Forelimb muscle (tissue), 1 donor: ENCODE results near the gene PIEZO2. TPM values are rescaled to one million over a fixed set of nuclear protein-coding genes. Genes with fewer than 3 reads are reported as not detected.

ENCODE experiments used
- DNase-seq: peaks from one replicate; pipeline ENCODE4 v3.0.0-alpha.2; 2013; ENCODE audit warnings: low read depth
- polyA plus RNA-seq: library from polyadenylated mRNA; unstranded; fragments of 120-200 nt; gene quantifications from one replicate; pipeline ENCODE4 v1.2.1, GENCODE V29; 2013; ENCODE audit not compliant: insufficient read length

The PIEZO2 gene
- polyA plus RNA-seq, 1 donor = 31.0 TPM

- no peak for DNase-seq
Measured at GRCh38 chr18:11064727-11065460, 84.5 kb downstream of the PIEZO2 start.

- DNase-seq = no peak
Measured at GRCh38 chr18:11064106-11064505, 85.3 kb downstream of the PIEZO2 start.

DNA sequence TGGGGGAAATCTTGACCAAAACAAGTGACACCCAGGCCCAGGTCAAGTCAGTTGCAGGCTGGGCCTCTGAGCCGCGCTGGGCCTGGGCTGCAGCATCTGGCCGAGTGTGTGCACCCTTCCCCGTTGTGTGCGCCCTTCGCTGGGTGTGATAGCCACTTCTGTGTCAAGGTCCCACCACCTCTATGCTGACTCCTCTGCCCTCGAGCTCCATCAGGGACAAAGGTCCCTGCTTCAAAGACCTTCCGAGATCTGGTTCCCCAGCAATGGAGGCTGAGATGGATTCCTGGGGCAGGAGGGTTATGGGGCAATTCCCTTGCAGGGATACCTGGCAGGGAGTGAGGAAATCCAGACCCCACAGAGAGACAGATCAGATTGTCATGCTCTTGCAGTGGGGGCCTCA, 93.6 kb downstream of the PIEZO2 start:
- DNase-seq = no peak

DNA sequence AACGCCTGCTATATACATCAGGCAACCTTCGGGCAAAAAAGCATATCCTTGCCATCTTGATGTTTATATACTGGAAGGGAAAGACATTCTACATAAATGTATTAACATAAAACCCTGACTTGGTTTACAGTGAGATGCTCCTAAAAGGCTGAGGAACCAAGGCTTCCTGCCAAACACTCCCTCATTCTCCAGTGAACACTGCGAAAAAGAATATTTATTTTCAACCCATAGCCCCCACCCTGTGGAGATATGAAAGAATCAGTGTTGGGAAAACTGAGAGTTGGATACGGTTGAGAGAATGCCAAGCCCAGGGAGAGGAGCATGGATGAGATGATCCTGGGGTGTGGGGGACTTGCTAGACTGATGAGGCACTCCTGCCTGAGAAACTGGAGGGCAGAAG, 94.9 kb downstream of the PIEZO2 start:
- no peak for DNase-seq

GRCh38 chr18:11053293-11053692, 96.1 kb downstream of the PIEZO2 start:
- DNase-seq = no peak

DNA sequence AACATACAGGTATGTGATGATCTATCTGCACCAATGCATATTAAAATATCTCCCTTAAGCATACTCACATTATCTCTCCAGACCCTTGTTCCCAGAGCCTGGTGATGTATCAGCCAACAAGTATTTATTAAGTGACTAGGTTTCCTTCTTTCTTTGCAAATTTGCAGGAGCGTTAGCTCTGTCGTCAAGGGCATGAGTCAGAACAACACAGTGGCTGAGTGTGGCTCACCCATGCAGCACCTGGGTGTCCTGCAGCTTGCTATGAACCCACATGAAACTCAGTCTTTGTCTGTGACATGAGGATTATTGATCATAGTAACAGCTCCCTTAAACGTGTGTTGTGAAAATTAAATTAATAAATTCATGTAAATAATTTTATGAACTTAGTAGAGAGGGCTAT, 96.6 kb downstream of the PIEZO2 start:
- no peak for DNase-seq

- DNase-seq = no peak
Measured at GRCh38 chr18:11051462-11051861, 97.9 kb downstream of the PIEZO2 start.

DNA sequence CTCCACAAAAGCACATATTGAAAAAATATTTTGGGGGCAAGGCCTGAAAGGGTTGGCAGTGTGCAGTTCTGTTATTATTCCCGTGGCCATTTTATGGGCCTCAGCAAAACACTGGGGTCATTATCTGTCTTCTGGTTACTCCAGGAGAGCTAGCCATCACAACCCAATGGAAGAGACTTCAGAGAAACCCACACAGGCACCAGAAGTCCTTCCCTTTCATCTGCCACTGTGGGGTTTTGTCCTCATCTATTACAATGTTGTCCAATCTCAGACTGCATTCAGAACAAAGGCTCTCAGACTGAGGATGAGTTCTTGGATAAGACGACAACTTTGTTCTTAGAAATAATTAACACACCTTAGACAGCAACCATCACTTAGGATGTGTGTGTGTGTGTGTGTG, 98.4 kb downstream of the PIEZO2 start:
- no peak for DNase-seq

GRCh38 chr18:11047817-11048216, 101.6 kb downstream of the PIEZO2 start:
- no peak for DNase-seq

GRCh38 chr18:11047156-11047555, 102.2 kb downstream of the PIEZO2 start:
- no peak for DNase-seq

- peak; percentile 56 for DNase-seq
Measured at GRCh38 chr18:11046140-11046539, 103.2 kb downstream of the PIEZO2 start.

- no peak for DNase-seq
Measured at GRCh38 chr18:11043694-11044093, 105.7 kb downstream of the PIEZO2 start.

DNA sequence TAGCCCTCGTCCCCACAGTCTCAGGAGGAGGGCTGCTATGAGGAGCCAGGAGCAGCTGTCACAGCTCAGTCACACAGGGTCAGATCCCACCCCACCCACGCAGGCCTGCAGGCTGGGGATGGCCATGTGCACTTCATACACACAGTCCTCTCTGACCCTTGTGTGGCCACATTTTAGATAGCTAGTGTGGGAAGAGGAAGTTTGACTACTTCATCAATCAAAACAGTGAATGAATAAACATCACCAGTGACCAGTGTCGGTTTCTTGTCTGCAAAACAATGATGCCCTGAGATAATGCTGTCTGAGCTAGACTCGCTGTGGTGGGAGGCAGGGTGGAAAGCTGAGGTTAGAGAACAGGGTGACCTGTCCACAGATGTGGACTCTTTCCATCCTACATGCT, 107.1 kb downstream of the PIEZO2 start:
- no peak for DNase-seq

- no peak for DNase-seq
Measured at GRCh38 chr18:11040823-11041656, 108.3 kb downstream of the PIEZO2 start.

DNA sequence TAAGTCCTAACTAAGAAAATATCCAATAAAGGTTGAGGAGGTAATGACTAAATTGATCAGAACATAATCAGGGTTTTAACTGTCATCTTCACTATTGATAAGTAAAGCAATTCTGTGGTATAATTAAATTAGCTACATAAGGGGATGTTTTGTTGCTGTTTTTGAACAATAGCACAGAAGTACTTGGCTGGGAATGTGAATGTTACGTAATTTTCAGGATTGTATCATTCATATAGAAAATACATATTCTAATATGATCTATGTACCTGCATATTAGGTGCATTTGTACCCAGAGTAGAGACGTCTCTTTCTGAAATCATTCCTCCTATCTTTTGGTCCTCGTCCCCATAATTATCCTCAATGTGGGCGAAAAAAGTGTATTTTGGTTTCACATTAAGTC, 109.0 kb downstream of the PIEZO2 start:
- no peak for DNase-seq

GRCh38 chr18:11037533-11038240, 111.7 kb downstream of the PIEZO2 start:
- no peak for DNase-seq

DNA sequence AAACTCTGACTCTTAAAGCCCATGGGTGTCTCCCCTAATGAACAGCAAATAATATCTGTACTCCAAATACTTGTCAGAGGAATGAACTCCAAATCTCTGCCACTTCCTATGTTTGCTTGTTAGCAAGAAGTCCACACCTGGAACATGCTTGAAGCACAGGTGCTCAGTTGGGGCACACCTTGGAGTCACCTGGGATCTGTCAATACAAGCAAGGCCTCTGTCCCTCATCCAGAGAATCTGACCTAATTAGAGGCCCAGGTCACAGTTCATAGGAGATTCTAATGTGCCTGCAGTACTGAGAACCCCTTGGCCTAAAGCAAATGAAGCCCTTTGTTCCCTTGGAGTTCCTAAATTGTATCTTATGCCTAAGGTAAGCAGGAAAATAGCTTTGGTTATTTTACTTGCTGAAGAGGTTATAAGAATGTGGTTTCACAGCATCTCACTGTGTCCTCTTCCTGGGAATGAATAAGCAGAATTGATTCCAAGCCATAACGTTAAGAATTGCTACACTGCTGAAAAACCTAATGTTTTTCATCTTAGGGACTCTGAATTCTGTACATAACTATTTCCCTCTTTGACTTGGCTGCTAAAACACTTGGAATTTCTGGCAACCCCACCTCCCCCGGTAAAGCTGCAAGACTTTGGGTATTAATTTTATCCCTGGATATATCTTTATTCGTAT, 113.4 kb downstream of the PIEZO2 start:
- DNase-seq = no peak

DNA sequence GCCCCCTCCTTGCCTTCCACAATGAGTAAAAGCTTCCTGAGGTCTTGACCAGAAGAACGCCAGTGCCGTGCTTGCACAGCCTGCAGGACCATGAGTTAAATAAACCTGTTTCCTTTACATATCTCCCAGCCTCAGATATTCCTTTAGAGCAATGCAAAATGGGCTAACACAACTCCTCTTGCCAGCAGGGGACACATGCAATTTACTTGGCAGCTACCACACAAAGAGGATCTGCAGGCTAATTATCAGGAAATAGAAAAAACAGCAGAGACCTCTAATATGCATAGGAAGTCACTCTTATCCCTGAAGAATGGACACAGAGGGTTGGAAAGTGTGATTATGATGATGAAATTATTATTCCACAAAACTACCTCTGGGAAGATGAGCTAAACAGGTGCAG, 114.0 kb downstream of the PIEZO2 start:
- no peak for DNase-seq

GRCh38 chr18:11034884-11035283, 114.5 kb downstream of the PIEZO2 start:
- DNase-seq = no peak

DNA sequence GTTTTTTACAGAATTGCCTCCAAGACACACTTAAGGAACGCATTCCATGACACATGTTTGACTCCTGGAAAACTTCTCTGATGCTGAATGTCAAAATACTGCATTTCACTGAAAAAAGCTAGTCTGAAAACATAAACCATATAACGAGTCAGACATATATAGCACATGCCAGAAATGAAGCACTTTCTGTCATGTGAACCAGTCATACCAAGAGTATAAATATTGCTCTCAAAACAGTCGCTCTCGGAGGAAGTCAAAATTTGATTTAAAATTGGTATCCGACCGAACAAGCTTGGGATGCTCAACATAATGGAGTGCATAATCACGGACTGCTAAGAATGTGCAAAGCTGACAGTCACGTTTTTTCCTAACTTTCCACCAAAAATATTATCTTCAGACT, 115.9 kb downstream of the PIEZO2 start:
- DNase-seq = no peak

GRCh38 chr18:11031966-11032365, 117.4 kb downstream of the PIEZO2 start:
- DNase-seq = no peak

DNA sequence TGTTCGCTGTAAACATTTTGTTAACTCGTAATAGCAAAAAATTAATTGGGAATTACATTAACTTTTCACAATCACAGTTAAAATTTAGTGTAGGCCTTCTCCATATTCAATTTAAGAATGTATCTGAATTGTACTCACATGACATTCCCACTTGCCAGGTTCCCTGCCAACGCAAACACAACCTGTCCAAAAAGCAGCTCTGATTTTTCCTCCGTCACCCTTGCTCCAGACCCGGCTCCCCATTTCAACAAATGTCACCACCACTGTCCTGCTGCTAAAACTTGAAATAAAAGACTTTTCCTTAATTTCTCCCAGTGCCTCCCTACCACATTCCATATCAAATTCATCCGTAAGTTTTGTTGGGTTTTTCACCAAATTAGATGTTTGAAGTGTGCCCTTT, 120.3 kb downstream of the PIEZO2 start:
- DNase-seq = no peak
